CD4-positive, alpha-beta T cell treated with Interleukin-10 for 1 hour (primary cell): ENCODE data around the gene RYR2.

Experiments used
- DNase-seq: peaks from one replicate; pipeline ENCODE4 v3.0.0-alpha.2; 2020

The RYR2 gene

DNA sequence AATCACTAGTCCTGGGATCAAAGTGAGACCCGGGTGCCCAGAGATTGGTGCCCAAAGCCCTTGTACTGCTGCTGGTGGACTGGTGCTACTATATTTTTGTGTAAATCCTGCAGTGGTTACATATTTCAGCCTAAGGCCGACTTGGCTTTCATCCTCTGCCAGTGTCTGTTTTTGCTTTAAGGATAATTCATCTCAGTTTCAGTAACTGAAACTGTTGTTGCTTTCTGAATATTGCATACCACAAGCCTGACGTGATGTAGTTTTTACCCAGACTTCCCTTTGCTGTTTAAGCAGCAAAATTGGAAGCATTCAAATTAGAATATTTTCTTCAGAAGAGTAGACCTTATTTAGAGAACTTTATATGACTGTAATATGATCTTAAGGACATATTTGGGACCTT lies 341.8 kb downstream of the RYR2 start:
- no peak for DNase-seq

DNA sequence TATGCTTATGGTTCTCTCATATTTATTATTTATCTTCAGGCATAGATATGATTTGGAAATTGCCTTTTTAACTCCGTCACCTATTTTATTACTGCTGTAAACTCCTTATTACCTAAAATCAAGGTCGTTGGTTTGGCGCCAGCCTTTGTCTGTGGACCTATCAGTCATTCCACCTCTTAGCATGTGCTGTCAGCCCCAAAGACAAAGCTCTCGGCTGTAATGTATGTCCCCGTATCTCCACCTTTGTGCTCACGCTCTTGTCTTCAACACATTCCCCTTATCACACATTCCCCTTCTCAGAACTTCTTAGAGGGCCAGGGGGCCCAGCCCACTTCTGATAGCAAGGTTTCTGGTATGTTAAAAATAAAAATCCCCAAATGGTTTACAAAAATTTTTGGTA lies 342.2 kb downstream of the RYR2 start:
- no peak for DNase-seq

DNA sequence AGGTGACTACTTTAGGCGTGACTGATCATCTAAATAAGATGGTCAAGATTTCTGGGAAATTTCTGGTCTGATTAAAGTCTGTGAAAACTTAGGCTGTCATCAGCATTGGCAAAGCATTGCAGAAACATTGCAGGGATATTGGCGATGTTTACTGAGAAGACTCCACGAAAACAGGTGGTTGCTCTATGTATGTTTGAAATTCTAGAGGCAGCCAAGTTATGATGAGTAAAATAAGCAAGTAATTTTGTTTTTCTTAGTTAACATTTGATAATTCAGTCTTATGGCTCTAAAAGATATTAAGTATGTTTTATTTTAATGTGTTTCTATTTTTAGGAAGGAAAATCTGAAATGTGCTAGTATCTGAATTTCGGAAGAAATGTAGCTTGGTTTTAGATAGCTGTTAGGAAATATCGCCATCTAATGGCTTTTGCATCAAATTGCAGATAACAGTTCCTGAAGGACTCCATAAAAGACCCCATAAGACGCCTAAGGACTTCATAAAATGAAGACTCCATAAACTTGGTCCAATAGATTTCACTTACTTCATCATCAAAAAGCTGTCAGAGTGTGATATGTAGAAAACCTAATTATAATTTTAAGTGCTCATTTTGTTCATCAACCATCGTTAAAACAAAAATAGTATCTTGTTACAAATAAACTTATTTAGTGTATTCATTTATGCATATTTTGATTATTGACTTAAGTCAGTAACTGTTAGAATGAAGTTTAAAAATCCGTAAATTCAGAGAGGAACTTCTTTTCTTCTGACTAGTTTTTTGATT lies 344.6 kb downstream of the RYR2 start:
- DNase-seq = peak; percentile 6

DNA sequence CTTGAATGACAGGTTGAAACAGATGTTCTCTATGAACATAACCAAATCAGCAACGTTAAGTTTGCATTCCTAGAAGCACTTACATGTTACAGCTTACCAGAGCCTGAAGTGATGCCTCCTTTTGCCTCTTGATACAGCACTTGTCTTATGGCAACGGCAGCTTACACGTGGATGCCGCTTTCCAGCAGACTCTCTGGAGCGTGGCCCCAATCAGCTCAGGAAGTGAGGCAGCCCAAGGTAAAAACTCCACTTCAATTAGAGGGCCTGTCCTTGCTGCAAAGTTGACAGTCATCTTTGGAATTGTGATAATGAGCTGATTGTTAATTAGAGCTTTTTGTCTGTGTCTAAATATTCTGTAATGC lies 345.1 kb downstream of the RYR2 start:
- no peak for DNase-seq

DNA sequence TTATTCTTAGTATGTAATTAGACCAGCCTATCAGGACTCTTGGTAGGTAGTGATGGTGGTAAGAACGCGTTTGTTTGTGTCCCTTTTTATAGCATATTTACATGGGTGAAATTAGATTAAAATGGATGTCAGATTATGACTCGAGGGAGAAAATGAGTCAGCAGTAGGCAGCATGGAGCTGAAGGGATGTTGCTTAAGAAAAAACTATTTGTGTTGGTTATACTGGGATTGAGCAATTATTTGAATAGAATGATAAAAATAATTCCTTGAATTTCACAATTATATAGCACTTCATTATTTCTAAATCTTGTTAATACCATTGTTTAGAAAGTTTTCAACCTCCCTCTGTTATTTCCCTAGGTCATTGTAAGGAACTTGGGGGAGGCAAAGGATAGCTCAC lies 348.8 kb downstream of the RYR2 start:
- no peak for DNase-seq

DNA sequence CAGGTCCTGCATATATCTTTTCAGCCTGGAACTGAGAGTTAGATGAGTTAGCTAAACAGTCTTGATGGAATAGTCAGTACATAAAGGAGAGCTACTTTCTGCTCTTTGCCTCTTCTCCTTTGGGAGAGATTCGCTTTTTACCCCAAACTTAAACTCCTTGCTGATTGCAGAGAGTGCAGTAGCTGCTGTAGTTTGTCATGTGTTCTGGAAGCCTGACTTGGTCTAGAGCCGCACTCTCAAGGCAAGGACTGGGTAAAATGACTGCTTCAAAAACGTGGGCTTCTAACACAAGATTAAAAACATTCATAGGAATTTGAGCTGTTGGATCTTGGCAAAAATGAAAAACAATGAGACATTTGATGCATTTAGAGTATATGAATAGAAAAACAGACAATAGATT lies 351.6 kb downstream of the RYR2 start:
- no peak for DNase-seq

DNA sequence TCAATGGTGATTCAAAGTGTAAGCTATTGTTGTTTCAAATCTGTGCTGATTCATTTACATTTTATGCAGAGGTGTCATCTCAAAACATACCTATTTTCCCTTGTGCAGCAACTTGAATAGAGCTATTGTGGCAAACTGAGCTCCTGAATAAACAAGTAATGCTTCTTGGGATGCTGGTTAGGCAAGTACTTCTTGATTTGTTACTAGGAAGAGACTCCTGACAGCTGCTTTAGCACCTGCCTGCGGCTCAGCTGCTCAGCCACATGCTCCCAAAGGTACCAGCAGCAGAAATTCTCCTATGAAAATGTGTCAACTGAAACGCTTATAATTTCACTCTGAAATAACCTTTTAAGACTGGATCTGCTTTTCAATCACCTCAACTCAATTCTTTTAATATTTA lies 352.3 kb downstream of the RYR2 start:
- DNase-seq = no peak

DNA sequence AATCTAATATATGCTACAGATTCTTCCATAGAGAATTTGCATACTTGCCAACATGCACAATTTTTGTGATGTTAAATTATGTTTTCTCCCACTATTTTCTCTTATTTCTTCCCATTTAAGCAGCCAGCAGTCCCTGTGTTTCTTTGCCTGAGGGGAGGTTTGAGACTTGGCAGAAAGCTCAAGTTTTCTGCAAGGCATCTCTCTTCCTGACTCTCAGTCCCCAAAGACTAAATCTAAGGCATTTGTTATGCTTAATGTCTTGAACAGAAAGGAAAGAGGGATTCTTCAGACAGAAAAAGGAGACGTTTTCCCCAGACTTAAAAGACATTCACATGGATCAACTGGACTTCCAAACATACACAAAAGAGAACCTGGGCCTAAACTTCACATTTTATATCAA lies 354.4 kb downstream of the RYR2 start:
- DNase-seq = no peak

DNA sequence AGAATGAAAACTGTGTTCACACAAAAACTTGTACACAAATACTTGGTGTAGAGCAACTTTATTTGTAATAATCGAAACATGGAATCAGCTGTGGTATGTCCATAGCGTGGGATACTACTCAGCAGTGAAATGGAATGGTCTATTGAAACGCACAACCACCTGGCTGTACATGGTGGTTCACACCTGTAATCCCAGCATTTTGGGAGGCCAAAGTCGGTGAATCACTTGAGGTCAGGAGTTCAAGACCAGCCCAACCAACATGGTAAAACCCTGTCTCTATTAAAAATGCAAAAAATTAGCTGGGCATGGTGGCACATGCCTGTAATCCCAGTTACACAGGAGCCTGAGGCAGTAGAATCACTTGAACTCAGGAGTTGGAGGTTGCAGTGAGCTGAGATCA lies 356.8 kb downstream of the RYR2 start:
- no peak for DNase-seq

DNA sequence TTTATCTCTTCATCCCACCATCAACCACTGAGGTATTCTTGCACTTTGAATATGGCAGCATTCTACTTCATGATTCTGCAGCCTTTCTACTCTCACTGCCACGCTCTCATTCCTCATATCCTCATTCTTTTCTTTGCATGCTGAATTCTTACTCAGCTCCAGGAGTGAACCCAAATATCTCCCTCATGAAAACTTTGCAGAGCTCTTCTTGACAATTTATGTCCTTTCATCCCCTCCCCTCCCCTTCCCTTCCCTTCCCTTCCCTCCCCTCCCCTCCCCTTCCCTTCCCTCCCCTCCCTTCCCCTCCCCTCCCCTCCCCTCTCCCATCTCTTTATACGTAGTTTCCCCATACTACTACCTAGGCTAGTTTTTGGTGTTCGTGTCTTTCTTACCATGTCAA lies 363.9 kb downstream of the RYR2 start:
- no peak for DNase-seq

DNA sequence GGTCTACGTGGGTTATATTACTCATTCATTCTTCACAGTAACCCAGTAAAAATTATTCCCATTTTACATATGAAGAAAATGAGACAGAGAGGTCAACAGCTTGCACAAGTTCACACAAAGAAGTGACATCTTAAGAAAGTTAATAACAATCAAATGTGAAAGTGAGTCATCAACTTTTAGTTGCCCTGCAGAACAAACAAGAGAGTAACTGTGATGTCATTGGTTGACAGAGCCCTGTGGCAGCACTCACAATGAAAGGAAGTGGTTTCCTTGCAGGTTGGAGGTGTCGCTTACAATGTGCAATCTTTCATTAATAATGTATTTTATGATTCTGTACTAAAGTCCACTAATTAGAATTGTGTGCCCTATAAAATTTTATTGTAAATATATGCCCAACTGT lies 369.6 kb downstream of the RYR2 start:
- peak; percentile 60 for DNase-seq

DNA sequence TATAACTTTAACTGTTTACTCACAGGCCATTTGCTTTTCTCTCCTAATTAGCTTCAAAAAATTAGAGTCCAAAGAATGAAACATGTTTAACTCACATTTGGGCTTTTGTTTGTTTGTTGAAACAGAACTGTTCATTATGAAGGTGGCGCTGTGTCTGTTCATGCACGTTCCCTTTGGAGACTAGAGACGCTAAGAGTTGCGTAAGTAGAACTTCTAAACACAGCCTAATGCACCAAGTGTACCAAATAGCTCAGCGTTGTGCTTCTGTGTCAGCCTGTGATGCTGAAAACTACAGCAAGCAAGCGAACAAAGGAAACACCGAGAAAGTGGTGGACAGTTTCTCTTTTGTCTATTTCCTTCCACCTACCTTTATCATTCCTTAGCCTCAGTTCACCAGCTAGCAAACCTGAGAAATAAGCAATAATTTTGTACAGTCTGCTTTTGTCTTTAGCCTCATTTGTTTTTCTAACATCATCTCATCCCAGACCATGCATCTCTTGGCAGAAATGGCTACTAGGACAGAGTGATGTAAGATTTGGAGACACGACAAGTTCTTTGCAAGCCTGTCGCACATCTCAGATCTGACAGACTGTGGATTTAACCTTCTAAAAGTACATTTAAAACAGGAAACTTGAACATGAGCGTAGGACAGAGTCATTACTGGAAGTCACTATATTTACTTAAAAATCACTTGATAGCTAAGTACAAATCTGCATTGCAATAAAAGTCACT lies 375.1 kb downstream of the RYR2 start:
- no peak for DNase-seq

DNA sequence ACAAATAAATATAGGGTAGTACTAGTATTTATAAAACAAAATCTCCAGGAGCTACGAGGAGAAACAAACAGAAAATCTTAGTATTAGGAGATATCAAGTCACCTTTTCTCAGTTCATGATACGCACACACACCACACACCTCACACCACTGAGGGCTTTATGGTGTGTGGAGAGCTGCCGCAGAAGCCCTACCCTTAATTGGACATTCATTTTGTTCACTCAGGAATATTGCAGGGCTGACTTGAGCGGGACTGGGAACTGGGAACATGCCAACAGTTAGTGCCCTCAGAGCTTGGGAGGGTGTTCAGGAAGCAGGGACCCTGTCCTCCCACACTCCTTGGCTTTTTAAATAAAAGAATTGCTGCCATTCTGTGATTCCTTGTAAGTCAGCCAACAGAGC lies 386.8 kb downstream of the RYR2 start:
- no peak for DNase-seq

DNA sequence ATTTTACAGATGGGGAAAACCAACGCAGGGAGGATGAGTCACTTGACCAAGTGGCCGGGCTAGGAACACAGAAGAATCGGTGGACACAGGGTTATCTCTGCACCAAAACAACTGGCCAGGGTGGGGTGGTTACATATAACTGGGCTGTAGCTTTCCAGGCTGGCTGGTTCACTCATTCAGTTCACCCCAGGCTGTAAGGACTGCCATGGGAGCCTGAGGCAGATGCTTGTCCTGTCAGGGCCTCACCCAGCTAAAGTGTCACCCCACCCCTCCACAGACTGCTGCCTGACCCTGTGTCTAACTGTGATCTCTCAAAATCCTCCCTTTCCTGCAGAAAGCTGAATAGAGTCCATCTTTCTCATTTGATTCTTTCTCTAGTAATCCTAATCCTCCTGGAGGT lies 387.3 kb downstream of the RYR2 start:
- no peak for DNase-seq

DNA sequence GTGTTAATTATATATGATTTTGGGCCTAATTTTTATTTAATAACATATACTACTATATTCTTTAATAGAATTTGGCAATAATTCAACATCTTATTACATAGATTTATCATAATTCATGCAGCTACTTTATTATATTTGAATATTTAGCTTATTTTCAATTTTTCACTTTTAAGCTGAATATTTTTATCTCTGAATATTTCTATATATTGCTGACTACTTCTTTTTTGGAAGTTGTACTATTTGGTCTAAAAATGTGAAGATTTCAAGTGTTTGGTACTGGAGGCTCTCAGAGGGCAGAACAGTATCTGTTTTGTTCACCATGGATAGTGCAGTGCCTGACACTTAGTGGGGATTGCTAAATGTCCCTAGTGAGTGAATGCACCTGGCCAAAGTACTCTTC lies 389.5 kb downstream of the RYR2 start:
- no peak for DNase-seq

DNA sequence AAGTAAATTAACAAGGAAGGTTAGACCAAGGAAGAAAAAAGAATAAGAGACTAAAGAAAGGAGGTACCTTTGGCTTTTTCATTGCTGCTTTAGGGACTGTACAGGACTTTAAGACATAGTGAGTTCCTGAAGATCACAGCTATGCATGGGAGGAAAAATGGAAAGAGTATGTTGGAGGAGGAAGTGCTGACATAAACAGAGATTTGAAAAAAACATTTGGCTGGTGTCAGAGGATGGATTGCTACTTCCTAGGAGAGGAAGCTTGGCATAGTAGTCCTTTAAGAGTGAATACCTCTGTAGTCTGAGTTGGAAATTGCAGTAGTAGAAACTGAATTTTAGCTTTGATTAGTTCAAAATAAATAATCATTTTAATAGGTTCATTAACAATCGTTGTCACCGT lies 398.4 kb downstream of the RYR2 start:
- DNase-seq = no peak

DNA sequence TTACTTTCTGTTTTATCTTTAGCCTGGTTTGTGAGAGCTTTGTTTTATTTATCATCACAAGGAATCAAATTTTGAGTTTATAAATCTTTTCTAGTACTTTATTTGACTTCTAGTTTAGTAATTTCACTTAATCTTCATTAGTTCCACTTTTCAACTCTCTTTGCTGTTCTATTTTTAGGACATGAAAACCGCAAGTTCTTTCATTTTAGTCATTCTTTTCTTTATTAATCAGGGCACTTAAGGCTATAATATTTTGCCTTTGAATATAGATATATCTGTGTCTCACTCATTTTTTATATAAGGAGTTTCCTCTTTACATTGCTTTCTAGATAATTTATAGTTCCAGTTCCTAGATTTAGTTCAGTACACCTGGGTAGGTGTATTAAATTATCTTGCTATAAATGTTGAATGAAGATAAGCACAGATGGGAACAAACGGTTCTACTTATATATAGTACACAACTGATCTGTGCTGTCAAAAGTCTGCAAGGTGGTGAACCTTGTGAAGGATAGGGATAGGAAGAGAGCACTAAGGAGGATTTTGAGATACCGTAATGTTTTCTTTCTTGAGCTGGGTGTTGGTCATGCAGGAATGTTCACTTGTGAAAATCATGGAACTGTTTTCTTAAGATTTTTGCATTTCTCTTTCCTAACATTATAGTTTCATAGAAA lies 402.3 kb downstream of the RYR2 start:
- no peak for DNase-seq

DNA sequence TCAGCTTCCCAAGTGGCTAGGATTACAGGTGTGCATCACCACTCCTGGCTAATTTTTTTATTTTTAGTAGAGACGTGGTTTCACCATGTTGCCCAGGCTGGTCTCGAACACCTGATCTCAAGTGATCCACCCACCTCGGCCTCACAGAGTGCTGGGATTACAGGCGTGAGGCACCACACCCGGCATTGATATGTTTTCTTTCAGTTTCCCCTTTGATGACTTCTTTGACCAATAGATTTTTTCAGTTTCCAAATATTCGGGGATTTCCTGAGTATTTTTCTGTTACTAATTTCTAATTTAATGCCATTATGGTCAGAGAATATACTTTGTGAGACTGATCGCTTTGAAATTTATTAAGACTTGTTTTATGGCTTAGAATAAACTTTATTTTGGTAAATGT lies 406.1 kb downstream of the RYR2 start:
- DNase-seq = no peak

DNA sequence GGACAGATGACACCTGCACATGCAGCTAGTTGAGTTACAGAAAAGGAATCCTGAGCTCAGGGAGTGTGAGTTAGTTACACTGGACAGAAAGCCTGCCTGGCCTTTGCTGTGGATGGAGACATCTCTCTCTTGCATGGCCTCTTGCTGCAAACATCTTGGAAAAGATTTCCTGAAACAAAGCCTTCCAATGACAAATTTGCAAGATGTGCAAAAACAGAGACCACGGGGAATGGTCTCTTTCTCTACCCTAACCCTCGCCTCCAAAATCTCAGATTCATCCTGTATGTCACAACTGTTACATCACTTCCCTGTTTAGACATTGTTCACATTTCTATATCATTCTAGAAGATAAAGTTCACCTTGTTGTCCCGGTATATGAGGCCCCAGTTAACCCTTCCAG lies 415.6 kb downstream of the RYR2 start:
- DNase-seq = no peak

DNA sequence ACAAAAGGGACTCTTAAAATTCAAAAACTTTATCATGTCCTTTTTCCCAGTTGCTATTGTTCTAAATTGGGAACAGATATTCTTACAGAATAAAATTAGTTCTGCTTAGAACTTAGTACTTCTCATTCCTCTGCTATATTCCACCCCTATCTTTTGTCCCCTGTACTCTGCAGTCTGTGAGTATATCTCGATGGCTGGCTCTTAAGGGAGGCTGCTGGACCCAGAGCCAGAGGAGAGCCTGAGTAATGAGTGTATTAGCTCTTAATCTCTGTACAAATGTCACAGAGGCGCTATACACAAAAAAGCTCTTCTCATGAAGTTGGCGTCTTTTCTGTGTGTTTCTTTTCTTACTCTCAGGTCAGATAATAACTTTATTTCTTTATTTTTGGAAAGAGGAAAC lies 425.3 kb downstream of the RYR2 start:
- no peak for DNase-seq

DNA sequence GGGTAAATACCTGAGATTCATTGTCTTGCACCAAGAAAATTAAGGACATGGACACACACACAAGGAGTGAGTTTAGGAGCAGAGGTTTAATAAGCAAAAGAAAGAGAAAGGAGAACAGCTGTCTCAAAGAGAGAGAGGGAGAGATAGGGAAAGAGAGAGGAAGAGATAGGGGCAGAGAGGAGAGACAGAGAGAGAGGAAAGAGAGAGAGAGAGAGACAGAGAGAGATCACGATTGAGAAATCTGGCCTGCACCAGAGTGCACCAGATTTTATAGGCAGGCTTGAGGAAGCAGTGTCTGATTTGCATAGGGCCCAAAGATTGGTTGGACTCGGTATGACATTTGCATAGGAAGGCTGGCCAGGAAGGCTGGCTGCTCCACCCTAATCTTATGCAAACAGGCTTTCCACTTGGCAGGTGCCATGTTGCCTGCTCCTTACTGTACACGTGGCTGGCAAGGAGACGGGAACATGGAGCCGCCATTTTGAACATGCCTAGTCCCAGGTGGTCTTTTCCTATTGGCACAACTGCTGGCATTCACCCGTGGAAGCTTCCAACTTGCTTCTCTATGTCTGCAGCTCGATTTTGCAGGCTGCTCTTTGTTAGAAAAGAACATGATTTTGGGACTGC lies 428.8 kb downstream of the RYR2 start:
- DNase-seq = no peak

DNA sequence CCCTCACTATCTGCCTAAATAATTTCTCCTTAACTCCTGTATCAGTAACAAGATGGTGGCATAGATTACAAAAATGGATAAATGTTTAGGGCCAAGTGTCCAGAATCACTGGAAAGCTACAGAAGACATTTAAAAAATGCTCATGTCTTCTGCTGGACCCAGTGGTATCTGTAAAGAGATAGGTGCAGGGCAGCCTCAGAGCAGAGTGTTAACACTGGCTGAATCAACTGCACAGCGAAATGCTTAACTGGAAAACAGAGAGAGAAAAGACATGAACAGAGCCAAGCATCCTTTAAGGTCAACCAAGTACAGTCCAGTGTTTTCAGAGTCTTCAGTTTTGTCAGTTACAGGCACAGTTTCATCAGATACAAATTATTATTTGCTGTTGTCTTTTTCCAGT lies 429.4 kb downstream of the RYR2 start:
- DNase-seq = no peak

DNA sequence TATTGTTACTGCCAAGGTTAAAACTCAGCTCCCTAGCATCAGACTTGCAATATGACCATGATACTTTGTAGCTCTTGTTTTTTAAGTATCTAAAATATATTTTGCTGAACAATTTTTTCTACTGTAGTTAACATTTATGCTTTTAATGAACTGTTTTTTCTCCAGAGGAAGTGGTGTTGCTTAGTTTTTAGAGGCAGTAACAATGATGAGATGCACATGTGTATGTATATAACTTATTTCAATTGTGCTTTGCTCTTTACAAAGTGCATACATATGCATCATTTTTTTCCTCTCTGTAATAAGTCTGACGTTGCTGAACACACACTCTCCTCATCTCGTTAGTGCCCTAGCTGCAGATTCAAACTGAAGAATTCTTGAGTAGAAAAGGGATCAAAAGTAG lies 430.0 kb downstream of the RYR2 start:
- no peak for DNase-seq

DNA sequence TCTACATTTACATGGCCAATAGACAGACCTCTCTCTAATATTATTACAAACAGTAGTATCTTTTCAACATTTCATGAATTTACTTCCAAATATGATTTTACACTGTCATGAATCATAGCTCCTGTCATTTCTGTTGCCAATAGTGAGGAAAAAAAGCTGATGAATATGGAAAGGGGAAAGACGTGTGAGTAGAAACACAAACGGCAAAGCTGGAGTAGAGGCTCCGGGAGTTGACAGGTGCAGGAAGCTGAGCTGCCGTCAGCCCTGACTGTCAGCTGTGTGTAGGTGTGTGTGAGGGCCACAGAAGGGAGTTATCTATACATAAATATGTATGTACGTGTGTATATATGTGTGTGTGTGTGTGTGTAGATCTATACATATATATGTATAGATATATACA lies 431.9 kb downstream of the RYR2 start:
- no peak for DNase-seq
